ENCODE measurements around the gene SIRT6.
"Not testable (repeated sequence)": the region's sequence is repeated elsewhere in the genome, so short reads cannot be mapped to it uniquely, and the experiment has no call there.

Gene SIRT6

DNA sequence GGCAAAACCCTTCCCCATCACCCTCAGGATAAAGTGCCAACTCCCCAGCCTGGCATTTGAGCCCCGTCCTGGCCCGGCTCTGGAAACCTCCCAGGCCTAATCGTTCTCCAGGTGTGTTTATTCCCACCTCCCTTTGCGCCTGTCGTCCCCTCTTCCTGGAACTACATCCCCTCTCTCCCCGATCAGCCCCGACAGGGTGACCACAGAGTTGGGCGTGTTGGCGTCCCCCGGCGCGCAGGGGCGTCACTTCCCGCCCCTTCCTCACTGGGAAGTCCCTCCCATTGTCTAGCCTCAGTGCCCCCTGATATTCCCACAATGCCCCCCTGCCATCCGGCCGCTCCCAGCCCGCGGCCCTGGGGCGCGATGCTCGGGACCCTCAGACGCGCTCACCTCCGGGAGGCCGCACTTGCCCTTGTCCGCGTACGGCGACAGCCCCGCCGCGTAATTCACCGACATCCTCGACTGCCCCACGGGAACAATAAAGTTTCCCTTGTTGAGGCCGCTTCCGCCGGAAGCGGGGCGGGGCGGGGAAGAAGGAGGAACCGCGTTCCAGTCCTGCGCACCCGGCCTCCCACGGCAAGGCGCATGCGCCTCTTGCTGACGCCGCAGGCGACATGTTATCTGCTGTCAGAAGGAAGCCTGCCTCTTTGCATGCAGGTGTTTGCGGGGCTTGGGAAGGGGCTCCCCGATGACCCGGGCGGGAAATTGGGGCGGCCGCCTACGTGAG lies at the start of gene SIRT6, which contains the start of gene ANKRD24:
Gene SIRT6, minus strand, starts transcription at position 480 of the 727 bp plus-strand sequence. Its CDS starts 24 bp downstream, at position 456.
Gene ANKRD24, plus strand, starts transcription at position 606 of the 727 bp plus-strand sequence. CDS start 3,737 bp downstream, outside the sequence.
- peak; percentile 94 for DNase-seq

- not testable (repeated sequence) for DNase-seq
Observed at GRCh38 chr19:4232139-4232538, 49.8 kb upstream of the SIRT6 start.

DNA sequence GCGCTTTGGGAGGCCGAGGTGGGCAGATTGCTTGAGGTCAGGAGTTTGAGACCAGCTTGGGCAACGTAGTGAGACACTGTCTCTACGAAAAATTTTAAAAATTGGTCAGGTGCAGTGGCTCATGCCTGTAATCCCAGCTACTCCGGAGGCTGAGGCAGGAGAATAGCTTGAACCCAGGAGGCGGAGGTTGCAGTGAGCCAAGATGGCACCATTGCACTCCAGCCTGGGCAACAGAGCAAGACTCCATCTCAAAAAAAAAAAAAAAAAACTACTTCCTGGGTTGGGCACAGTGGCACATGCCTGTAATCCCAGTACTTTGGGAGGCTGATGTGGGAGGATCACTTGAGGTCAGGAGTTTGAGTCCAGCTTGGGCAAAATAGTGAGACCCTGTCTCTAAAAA lies 49.2 kb upstream of the SIRT6 start:
- not testable (repeated sequence) for DNase-seq

GRCh38 chr19:4230237-4230636 lies 47.9 kb upstream of the SIRT6 start:
- not testable (repeated sequence) for DNase-seq

DNA sequence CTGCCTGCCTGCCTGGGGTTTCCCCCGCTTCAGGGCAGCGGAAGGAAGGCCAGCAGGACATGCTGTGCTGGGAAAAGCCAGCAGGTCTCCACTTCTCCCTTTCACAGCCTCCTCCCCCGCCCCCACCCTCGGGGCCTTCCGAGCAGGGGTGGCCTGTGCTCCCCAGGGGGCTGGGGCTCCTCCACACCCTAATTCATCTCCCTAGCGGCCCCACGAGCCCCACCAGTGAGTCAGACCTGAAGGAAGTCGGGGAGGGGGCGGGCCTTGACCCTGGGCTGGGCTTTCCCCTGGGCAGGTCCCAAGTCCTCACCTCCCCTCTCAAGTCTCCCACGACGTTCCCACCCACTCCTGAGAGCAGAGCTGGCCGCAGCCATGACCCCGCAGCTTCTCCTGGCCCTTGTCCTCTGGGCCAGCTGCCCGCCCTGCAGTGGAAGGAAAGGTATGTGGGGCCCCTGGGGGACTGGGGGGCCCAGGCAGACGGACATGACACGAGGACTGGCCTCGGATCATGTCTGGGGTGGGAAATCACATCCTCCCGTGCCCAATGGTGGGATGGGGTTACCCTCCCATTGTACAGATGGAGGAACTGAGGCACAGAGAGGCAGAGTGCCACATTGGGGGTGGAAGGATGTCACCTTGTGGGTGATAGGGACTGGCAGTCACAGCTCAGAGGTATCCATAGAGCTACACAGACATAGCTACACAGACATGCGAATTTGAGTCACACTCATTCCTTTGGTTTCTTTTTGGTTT lies 47.0 kb upstream of the SIRT6 start, which contains the start of gene EBI3:
Gene EBI3, plus strand, starts transcription at position 345 of the 753 bp plus-strand sequence. Its CDS starts 28 bp downstream, at position 373.
- DNase-seq = peak; percentile 50

- no peak for DNase-seq
Observed at GRCh38 chr19:4228765-4229178, 46.4 kb upstream of the SIRT6 start.

DNA sequence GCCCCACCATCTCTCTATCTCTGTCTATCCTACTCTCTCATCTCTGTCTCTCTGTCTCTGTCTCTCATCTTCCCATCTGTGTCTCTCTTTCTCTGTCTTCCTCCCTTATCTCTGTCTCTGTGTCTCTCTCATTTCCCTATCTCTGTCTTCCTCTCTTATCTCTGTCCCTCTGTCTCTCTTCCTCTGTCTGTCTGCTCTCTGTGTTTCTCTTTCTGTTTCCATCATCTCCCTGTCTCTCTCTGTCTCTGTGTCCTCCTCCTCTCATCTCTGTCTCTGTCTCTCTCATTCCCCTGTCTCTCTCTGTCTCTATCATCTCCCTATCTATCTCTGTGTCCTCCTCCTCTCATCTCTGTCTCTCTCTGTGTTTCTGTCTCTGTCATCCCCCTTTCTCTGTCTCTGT lies 45.4 kb upstream of the SIRT6 start:
- DNase-seq = no peak

DNA sequence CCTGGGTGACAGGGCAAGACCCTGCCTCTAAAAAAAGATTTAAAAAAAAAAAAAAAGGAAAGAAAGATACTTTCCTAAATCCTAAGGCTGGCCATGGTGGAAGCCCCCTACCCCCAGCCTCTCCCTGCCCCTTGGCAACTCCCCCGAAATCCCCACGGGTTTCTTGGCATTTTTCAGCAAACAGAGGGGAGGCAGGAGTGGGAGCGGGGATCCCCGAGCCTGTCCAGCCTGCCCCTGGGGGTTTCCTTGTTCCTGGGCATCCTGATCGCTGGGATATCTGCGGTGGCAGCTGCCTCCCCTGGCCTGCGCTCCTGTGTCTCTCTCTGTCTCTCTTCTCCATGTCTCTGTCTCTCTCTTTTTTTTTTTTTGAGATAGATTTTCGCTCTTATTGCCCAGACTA lies 43.5 kb upstream of the SIRT6 start:
- DNase-seq = no peak

DNA sequence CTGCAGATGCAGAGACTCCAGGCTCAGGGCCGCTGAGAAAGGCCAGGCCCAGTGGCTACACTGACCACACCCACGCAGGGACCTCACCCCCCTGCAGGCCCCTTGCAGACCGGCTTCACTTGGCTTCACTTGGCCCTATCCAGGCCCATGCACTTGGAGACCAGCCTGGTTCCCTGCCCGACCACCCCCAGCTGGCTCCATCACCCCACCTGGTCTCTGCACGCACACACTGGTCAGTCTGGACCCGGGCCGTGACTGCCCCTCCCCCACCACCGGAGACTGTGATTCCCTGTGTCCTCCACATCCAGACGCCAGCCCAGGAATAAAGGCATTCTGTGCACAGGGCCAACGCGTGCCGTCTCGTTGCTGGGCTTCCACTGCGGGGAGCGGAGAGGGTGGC lies 42.1 kb upstream of the SIRT6 start:
- no peak for DNase-seq

- no peak for DNase-seq
Observed at GRCh38 chr19:4220188-4220587, 37.8 kb upstream of the SIRT6 start.

DNA sequence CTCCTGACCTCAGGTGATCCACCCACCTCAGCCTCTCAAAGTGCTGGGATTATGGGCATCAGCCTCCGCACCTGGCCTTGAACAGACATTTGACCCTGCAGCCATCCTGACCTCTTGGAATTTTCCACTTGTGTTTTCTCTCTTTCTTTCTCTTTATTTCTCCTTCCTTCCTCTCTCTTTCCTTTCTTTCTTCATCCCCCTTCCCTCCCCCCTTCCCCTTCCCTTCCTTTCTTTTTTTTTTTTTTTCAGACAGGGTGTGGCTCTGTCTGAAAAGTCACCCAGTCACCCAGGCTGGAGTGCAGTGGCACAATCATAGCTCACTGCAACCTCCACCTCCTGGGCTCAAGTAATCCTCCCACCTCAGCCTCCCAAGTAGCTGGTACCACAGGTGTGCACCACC lies 36.2 kb upstream of the SIRT6 start:
- DNase-seq = not testable (repeated sequence)

DNA sequence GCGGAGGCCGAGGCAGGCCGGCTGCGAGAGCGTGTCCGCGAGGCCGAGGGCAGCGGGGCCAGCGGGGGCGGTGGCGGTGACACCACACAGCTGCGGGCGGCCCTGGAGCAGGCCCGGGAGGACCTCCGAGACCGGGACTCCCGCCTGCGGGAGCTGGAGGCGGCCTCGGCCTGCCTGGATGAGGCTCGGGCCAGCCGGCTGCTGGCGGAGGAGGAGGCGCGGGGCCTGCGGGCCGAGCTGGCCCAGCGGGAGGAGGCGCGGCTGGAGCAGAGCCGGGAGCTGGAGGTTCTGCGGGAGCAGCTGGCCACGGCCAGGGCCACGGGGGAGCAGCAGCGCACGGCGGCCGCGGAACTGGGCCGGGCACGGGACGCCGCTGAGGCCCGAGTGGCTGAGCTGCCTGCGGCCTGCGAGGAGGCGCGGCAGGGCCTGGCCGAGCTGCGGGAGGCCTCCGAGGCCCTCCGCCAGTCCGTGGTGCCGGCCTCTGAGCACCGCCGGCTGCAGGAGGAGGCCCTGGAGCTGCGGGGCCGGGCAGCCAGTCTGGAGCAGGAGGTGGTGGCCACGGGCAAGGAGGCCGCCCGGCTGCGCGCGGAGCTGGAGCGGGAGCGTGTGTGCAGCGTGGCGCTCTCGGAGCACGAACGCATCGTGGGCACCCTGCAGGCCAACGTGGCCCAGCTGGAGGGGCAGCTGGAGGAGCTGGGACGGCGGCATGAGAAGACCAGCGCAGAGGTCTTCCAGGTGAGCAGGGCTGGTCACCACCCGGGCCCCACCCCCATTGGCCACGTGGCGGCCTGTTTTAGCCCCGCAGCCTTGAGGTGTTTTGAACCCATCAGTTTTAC lies 35.3 kb upstream of the SIRT6 start:
- DNase-seq = no peak

DNA sequence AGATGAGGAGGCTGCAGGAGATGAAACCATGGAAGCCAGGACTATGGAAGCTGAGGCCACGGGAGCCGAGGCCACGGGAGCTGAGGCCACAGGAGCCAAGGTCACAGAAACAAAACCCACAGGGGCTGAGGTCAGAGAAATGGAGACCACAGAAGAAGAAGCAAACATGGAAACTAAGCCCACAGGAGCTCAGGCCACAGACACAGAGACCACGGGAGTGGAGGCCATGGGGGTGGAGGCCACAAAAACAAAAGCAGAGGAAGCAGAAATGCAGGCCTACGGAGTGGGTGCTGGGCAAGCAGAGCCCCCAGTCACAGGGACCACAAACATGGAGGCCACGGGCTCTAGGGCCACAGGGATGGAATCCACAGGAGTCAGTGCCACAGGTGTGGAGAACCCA lies 34.5 kb upstream of the SIRT6 start:
- DNase-seq = no peak

DNA sequence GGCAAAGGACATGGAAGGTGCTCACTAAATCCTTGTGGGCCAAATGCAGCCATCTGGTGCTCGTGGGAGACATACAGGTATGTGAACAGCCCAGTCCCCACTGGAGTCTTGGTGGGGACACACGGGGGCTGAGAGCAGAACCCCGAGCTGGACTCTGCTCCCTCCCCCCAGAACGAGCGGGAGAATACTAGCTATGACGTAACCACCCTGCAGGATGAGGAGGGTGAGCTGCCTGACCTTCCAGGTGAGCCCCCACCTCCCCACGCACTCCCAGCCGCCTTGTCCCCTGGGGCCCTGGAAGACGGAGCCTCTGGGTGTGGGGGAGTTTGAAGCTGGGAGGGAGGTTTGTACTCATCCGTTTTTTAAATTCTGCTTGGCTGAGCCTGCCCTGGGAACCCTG lies 33.4 kb upstream of the SIRT6 start:
- DNase-seq = no peak

GRCh38 chr19:4213116-4213515 lies 30.8 kb upstream of the SIRT6 start:
- no peak for DNase-seq

DNA sequence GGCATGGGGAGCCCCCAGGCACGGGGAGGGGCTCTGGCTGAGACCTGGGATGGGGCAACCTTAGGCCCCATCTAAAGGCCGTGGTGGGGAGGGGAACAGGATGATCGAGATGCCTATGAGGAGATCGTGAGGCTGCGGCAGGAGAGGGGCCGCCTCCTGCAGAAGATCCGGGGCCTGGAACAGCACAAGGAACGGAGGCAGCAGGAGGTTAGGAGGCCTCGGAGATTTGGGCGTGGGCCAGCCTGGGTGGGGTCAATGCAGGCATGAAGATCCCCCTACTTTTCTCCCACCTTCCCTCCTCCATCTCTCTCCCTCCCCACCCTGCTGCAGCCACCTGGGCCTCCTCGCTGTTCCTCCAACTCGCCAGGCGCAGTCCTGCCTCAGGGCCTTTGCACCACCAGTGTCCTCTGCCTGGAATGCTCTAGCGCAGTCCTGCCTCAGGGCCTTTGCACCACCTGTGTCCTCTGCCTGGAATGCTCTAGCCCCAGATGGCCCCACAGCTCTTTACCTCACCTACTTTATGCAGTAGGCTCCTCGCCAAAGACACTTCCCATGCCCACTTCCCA lies 27.9 kb upstream of the SIRT6 start:
- no peak for DNase-seq

GRCh38 chr19:4208385-4209094 lies 26.2 kb upstream of the SIRT6 start:
- DNase-seq = peak; percentile 17

DNA sequence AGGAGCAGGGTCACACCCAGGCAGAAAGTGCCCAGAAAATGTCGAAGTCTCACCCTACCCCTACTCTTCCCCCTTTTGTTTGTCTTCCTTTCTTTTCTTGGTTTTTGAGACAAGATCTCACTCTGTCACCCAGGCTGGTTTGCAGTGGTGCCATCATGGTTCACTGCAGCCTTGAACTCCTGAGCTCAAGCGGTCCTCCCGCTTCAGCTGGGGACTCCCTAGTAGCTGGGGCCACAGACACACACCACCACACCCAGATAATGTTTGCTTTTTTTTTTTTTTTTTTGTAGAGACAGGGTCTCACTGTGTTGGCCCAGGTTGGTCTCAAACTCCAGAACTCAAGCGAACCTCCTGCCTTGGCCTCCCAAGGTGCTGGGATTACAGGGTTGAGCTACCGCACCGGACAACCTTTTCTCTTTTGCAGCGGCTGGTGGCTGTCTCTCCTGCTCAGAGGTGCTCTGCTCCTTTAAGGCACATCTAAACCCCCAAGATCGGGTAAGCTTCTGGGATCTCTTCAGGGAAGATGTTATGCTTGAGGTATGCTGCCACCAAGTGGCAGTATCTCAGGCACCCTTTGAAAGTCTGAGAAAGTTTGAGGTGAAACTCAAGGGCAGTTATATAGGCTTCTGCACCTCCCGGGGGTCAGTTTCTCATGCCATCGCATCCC lies 24.6 kb upstream of the SIRT6 start:
- no peak for DNase-seq

GRCh38 chr19:4201798-4202197 lies 19.4 kb upstream of the SIRT6 start:
- no peak for DNase-seq

DNA sequence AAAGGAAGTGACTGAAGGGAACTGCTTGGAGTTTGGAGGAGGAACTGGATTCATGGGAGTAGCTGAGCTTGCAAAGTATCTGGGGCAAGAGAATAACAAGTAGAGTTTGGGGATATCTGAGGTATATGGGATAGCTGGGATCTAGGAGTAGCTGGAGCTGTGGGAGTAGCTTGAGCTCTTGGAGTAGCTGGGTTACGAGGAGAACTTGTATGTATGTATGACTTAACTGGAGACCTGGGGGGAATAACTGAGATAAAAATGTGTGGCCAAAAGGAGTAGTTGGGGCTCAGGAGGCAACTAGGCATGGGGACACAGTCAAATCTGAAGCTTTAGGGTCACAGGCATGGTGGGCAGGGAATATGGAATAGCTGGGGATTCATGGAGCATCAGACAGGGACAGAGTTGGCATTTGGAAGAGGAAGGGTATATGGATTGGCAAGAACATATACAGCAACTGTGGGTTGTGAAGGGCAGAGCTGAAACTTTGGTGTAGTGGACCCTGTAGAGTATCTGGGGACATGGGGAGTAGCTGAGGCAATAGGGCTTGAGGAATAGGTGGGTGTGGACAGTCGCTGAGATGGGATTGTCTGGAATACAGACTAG lies 18.7 kb upstream of the SIRT6 start:
- no peak for DNase-seq

DNA sequence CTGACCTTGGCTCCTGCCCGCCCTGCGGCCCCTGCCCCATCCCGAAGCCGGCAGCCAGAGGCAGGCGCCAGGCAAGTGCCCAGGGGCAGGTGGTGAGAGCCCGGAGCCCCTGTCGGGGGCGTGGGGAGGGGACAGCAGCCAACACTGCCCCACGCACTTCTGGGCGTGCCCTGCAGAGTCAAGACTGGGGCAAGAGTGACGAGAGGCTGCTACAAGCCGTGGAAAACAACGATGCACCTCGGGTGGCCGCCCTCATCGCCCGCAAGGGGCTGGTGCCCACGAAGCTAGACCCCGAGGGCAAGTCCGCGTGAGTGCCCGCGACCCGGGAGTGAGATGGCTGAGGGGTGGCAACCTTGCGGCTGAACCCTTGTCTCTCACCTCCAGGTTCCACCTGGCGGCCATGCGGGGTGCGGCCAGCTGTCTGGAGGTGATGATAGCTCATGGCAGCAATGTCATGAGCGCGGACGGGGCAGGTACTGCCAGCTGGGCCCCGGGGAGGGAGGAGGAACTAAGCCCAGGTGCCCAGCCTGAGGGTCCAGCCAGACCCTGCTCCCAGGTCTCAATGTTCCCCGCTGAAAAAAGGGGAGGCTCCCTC lies 17.4 kb upstream of the SIRT6 start:
- DNase-seq = no peak
